ENCODE results near the gene SLC26A11.

The SLC26A11 gene

GRCh38 chr17:80227666-80228065 is 7.4 kb downstream of the SLC26A11 start:
- no peak for TF ChIP-seq CTCF (conservative IDR thresholded peaks at IDR 0.05; ENCODE audit: low read depth, low read length)
- DNase-seq (ENCODE audit: low read depth) = no peak
- H3K4me3 ChIP-seq (ENCODE audit: low read length) = no peak overlapping the region

GRCh38 chr17:80228477-80228876 is 8.2 kb downstream of the SLC26A11 start:
- no peak for DNase-seq (ENCODE audit: low read depth)
- no peak for TF ChIP-seq CTCF (conservative IDR thresholded peaks at IDR 0.05; ENCODE audit: low read depth, low read length)
- no peak overlapping the region for H3K4me3 ChIP-seq (ENCODE audit: low read length)

- TF ChIP-seq CTCF (conservative IDR thresholded peaks at IDR 0.05; ENCODE audit: low read depth, low read length) = no peak
- H3K4me3 ChIP-seq (ENCODE audit: low read length) = no peak overlapping the region
These were observed 8.8 kb downstream of the SLC26A11 start for GRCh38 chr17:80229011-80229410.

GRCh38 chr17:80232438-80232837 is 12.2 kb downstream of the SLC26A11 start:
- H3K4me3 ChIP-seq (ENCODE audit: low read length) = no peak overlapping the region
- no peak for TF ChIP-seq CTCF (conservative IDR thresholded peaks at IDR 0.05; ENCODE audit: low read depth, low read length)
- DNase-seq (ENCODE audit: low read depth) = no peak

More at GRCh38 chr17:80229011-80229410, 8.8 kb downstream of the SLC26A11 start:
- no peak for DNase-seq (ENCODE audit: low read depth)

GRCh38 chr17:80233202-80233601 is 13.0 kb downstream of the SLC26A11 start:
- no peak for DNase-seq (ENCODE audit: low read depth)
- no peak overlapping the region for H3K4me3 ChIP-seq (ENCODE audit: low read length)
- TF ChIP-seq CTCF (conservative IDR thresholded peaks at IDR 0.05; ENCODE audit: low read depth, low read length) = no peak

GRCh38 chr17:80236911-80237310 is 16.7 kb downstream of the SLC26A11 start:
- no peak for DNase-seq (ENCODE audit: low read depth)
- no peak overlapping the region for H3K4me3 ChIP-seq (ENCODE audit: low read length)
- no peak for TF ChIP-seq CTCF (conservative IDR thresholded peaks at IDR 0.05; ENCODE audit: low read depth, low read length)

- TF ChIP-seq CTCF (conservative IDR thresholded peaks at IDR 0.05; ENCODE audit: low read depth, low read length) = no peak
- DNase-seq (ENCODE audit: low read depth) = no peak
- H3K4me3 ChIP-seq (ENCODE audit: low read length) = no peak overlapping the region
These were observed 17.2 kb downstream of the SLC26A11 start for GRCh38 chr17:80237386-80237785.

All from retinal pigment epithelial cell (primary cell).